ENCODE data around the gene TMEM222.
"Not testable (repeated sequence)": the region's sequence is repeated elsewhere in the genome, so short reads cannot be mapped to it uniquely, and the experiment has no call there.

Gene TMEM222

GRCh38 chr1:27380766-27381733 is 59.1 kb downstream of the TMEM222 start:
- no peak for FAIRE-seq

- FAIRE-seq, result no peak
These were observed 60.2 kb downstream of the TMEM222 start for GRCh38 chr1:27381969-27382762.

GRCh38 chr1:27383039-27383605 is 61.2 kb downstream of the TMEM222 start, which contains the start of gene CD164L2:
TSS of gene CD164L2 (minus strand) at chr1:27383333. CDS start at chr1:27383239, 94 bp downstream.
- FAIRE-seq, result no peak

GRCh38 chr1:27383661-27384060 is 61.7 kb downstream of the TMEM222 start:
- FAIRE-seq, result no peak

- FAIRE-seq, result not testable (repeated sequence)
These were observed 62.8 kb downstream of the TMEM222 start for GRCh38 chr1:27384797-27385196.
